Measurements from ENCODE around the gene SUMO2.
A peak's percentile ranks its signal among the peaks of the same experiment; 100 is the strongest.
"Not testable (repeated sequence)": the region's sequence is repeated elsewhere in the genome, so short reads cannot be mapped to it uniquely, and the experiment has no call there.

Gene SUMO2

DNA sequence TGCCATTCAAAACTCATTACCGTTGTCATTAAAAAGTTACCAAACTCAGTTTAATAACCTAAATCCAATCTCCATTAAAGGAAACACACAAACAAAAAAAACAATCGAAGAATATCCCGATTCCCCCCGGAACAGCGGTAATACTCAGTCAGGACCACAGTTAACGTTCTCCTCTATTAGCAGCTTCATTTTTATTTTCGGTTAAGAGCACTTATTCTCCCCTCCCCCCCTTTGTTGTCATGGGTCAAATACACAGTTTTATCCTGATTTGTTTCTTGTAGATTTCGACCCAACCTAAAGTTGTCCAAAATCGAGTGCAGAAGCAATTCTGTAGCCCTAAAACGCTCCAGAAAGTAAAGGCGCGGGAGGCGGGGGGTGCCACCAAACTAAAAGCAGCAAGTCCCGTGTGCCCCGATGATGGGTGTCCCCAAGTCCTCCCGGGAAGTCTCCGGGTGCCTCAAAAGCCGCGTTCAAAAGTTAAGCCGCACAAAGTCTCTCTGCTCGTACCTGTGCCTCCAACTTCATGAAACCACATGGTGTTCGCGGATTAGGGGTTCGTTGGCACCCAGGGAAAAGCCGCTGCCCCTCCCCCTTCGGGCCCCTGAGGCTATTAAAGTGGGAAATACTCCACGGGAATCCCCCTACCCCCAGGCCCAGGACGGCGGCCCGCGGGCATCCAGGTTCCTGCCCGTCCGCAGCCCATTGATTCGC lies 996 bp downstream of the SUMO2 start:
- peak; percentile 26 to 56 for DNase-seq

DNA sequence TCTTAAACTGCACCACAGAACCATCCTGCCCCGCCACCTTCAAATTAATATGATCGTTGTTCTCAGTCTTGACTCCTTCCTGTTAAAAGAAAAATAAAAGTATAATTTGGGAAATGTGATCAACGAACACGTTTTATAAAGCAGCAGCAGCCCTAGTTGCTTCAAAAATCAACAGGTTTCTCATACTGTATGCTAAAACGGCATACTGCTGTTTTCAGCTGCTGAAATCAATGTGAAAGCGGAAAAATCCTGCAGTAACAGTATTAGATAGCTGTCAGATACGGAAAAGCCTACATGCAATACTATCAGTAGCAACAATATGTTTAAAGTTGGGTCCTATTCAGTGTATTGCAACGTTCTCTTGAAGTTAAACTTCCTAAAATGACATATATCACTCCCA lies 1.6 kb downstream of the SUMO2 start:
- no peak for DNase-seq

DNA sequence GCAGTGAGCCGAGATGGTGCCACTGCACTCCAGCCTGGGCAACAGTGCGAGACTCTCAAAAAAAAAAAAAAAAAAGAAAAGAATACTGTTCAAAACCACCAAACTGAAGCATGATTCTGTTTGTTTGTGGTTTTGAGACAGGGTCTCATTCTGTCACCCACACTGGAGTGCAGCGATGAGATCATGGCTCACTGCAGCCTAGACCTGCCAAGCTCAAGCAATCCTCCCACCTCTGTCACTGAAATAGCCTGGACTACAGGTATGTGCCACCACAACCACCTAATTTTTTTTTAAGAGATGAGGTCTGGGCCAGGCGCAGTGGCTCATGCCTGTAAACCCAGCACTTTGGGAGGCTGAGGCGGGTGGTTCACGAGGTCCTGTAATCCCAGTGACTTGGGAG lies 4.3 kb downstream of the SUMO2 start:
- no peak for DNase-seq

DNA sequence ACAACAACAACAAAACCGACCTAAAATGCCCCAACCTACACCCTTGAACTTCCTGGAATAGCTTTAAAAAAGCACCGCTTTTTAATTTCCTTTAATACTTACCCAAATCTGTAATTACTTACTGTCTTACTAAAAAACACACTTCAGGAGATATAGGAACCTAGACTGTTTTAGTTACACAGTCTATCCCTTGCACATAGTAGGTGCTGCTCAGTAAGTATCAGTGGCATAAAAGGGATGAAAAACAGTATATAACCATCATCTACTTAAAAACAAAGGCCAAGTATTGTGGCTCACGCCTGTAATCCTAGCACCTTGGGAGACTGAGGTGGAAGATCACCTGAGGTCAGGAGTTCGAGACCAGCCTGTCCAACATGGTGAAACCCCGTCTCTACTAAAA lies 6.1 kb downstream of the SUMO2 start:
- DNase-seq: no peak

DNA sequence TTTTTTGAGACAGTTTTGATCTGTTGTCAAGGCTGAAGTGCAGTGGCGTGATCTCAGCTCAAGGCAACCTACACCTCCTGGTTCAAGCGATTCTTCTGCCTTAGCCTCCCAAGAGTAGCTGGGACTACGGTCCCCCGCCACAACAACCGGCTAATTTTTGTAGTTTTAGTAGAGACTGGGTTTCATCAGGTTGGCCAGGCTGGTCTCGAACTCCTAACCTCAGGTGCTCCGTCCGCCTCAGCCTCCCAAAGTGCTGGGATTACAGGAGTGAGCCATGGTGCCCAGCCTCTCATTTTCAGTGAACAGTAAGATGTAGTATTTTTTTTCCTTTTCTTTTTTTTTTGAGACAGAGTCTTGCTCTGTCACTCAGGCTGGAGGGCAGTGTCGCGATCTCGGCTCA lies 7.8 kb downstream of the SUMO2 start:
- DNase-seq: no peak

DNA sequence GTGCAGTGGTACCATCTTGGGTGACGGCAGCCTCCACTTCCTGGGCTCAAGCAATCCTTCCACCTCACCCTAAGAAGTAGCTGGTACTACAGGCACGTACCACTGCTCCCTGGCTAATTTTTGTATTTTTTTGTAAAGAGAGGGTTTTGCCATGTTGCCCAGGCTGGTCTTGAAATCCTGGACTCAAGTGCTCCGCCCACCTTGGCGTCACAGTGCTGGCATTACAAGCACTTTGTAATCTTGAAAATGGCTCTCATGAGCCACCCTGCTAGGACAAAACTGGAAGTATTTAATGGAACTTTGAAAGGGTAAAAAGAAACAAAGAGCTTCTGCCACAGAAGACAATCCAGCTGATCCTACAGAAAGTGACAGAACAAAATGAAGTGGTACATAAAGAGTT lies 9.2 kb downstream of the SUMO2 start:
- DNase-seq: no peak

DNA sequence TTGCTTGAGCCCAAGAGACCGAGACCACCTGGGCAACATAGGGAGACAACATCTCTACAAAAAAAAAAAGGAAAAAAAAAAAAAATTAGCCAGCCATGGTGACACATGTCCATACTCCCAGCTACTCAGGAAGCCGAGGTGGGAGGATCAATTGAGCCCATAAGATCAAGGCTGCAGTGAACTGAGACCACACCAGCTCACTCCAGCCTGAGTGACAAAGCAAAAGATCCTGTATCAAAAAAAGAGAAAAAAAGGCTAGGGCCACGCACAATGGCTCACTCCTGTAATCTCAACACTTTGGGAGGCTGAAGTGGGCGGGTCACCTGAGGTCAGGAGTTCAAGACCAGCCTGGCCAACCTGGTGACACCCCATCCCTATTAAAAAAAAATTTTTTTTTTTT lies 13.8 kb downstream of the SUMO2 start:
- DNase-seq: no peak

DNA sequence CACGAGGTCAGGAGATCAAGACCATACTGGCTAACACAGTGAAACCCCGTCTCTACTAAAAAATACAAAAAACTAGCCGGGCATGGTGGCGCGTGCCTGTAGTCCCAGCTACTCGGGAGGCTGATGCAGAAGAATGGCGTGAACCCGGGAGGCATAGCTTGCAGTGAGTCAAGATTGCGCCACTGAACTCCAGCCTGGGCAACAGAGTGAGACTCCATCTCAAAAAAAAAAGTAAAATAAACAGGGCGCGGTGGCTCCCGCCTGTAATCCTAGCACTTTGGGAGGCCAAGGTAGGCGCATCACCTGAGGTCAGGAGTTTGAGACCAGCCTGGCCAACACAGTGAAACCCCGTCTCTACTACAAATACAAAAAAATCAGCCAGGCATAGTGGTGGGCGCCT lies 18.2 kb downstream of the SUMO2 start:
- not testable (repeated sequence) for DNase-seq

DNA sequence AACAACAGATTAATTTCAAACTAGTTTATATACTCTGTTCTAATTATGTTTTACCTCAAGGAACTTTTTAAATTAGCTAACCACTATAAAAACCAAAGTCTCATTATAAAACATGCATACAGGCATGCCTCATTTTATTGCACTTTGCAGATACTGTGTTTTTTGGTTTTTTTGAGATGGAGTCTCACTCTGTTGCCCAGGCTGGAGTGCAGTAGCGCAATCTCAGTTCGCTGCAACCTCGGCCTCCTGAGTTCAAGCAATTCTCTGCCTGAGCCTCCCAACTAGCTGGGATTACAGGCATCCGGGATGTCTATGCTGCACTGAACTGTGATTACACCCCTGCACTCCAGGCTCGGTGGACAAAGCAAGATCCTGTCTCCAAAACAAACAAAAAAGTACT lies 19.7 kb downstream of the SUMO2 start:
- DNase-seq: no peak

DNA sequence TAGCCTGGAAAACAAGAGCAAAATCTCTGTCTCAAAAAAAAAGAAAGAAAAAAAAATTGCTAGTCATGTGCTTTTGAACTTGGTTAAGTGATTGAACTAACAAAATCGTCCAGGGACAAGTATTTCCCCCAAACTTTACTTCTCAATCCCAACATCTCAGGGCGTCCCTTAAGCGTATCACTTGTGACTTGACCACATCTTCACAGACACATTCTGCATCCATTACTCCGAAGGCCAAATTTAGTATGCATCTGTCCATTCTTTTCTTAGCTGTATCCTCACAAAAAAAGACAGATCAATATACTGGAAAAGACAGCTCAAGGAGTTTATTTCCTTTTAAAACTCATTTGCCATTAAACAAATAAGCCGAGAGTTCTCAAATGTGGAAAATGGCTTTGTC lies 22.5 kb downstream of the SUMO2 start:
- no peak for DNase-seq

DNA sequence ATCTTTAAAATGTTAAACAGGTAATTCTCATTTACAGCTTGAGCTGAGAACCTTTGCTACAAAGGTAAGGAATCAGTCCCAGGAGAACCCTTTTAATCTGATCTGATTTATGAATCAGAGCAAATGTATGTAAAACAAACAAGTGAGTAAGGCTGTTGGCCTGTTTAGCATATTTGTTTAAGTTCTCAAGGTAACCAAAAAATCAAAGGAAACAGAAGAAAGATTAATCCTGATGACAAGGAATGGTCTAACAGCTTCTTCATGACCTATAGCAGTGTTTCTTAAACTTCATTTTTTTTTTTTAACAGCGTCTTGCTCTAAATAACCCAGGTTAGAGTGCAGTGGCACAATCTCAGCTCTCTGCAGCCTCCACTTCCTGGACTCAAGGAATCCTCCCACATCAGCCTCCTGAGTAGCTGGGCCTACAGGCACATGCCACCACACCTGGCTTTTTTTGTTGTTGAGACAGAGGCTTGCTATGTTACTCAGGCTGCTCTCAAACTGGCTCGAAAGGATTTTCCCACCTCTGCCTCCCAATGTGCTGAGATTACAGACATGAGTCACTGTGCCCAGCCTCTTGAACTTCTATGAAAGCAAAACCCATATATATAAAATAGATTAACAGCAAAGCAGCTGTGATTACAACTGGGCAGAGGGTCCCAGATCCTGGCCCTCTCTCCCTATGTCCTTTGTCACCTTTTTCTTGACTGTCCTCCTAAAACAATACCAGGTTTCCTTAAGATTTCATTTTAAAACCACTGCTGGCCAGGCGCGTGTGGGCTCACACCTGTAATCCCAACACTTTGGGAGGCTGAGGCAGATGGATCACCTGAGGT lies 23.3 kb downstream of the SUMO2 start:
- DNase-seq: no peak

DNA sequence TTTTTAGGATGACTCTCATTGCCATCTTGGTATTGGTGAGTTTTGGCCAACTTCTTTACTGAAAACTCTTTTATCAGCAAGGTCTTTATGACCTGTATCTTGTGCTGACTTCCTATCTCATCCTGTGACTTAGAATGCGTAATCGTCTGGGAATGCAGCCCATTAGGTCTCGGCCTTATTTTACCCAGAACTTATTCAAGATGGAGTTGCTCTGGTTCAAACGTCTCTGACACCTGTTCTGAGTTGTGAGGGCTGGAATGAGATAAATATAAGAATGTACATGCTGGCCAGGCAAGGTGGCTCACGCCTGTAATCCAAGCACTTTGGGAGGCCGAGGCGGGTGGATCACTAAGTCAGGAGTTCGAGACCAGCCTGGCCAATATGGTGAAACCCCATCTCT lies 24.3 kb downstream of the SUMO2 start:
- DNase-seq: not testable (repeated sequence)

DNA sequence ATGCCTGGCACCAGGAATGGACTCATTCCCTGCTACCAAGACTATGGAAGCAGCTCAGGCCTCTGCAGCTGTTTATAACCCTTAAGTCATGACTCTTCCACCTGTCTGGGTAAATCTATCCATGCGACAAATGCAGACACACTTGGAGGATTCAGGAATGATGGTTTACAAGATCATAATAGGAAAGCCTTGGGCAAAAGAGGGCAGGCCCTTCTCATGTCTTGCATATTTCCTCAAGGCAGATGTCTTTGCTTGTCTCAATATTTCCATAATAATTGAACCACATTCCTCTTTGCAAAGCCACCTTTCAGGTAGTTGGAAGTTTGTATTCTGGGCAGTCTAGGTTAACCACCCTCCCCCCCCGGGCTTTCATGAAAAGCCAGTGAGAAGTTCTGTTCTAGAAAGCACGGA lies 27.6 kb downstream of the SUMO2 start:
- peak in 1 of 2 experiments; percentile 61 for DNase-seq

DNA sequence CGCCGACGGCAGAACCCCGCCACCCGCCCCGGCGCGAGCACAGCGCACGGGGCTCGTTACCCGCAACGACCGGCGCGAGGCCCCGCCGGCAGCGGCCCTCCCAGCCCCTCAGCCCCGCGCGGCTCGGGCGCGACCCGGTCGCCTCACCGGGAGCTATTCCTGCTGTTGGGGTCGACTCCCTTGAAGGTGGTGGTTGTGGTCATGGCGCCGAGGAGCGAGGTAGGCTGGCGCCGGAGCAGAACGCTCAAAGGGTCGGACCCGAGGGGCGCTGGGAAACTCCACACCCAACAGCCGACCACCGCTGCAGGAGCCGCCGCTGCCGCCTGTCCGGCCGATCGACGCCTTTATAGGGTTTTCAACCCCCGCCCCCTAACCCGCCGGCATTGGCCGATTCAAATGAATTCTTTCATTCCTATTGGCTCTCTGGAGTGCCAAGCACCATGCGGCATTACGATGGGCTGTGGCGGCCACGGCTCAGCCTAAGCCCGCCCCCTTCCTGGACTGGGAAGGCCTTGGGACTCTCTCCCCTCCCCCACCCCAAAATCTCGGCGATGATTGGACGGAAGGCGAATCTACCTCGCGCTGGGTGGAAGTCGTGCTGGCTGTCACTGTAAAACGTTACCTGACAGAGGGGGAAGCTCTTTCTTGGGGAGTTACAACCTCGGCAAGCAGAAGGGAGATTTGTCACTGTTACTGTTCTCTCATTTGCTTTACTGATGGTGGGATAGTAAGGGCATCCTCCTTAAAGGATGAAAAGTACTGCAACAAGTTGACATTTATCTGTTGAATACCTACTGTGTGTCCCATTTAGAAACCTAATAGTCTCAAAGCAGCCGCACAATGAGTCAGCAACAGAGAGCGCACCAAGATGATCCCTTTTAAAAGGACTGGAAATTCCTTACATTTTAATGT lies 28.3 kb downstream of the SUMO2 start, which contains the start of gene JPT1:
JPT1 (minus strand) TSS at position 318 of the 912 bp plus-strand sequence; CDS start at position 203, 115 bp downstream.
- DNase-seq: peak; percentile 100

DNA sequence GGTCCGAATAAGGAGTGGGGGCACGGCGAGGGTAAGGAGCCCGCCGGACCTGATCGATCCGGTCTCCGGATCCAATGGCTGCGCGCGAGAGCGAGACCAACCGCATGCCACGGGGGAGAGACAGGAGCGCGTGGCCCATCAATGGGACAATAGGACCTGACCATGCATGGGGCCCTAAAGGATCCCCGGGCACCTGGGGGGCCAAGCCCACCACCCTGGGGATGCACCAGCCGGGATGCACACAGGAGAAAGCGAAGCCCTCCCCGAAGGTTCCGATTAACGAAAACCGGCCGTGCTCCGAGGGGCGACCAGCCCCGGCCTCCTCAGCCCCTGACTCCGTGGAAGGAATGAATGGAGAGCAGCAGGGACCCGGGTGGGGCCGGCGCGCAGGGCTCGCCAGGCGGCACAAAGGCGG lies 29.0 kb downstream of the SUMO2 start:
- peak; percentile 50 to 59 for DNase-seq

DNA sequence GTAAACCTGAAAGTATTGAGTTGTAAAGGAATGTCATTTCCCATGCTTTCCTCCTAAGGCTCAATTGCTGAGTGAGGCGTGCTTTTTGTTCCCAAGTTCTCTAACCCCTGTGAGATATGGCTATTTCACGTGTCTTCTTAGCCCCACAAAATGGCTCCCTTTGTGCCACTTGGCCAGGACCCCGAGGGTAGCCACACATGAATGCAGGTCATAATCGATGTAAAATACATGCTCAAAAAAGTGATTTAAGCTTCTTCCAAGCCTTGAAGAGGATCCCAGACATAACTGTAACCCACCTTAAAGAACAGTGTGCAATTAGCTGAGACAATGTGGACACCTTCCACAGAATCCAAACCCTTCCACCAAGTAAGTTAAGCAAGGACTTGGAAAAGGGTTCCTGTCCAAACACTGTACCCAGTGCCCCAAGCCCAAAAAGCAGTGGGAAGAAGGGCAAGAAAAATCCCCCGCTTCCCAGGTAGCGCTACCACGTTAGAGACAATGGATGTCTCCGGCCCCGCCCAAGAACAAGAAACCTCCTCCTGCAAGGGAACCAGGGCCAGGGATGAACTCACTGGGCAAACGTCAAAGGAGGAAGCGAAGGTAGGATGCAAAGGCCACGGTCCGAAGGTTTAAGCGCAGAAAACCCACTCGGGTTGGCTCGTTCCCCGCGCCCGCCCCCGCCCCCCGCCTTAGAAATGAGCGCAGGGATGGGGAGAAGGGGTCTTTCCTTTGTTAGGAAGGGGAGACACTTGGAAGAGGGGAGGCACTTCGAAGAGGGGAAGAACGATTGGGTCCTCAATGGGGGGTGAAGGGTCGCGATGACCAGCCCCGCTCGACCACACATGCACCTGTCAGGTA lies 29.6 kb downstream of the SUMO2 start:
- DNase-seq: peak; percentile 59 to 61

DNA sequence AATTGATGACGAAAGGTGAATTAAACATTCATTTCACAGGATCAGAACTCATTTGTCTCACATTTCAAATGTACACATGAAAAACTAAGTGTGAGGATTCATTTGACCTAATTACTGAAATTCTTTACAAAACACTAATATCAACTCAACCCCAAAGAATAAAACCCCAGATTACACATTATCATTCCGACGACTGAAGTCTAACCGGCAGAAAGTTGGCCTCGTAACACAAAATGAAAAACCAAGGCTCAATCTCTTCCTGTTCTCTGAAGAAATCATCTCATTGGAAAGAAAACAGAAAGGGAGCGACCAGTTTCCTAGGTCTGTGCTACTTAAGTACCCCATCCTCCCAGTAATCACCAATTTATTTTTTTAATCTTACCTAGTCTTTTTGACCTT lies 30.2 kb downstream of the SUMO2 start:
- no peak for DNase-seq

DNA sequence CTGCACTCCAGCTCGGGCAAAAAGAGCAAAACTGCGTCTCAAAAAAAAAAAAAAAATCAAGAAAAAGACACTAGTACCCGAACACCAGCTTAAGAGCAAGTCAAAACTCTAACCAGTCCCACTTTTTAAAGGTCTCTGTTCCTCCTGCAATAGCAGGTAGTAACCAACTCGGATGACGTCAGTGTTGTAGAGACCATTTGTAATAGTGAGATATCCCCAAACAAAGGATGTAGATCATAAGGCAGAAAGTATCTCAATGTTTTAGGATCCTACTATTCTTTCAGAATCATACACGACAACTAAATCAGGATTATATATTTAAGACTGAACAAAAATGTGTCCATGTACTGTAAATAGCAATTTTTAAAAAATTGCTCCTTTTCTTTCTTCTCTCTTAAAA lies 30.8 kb downstream of the SUMO2 start:
- DNase-seq: peak in 1 of 2 experiments; percentile 52

DNA sequence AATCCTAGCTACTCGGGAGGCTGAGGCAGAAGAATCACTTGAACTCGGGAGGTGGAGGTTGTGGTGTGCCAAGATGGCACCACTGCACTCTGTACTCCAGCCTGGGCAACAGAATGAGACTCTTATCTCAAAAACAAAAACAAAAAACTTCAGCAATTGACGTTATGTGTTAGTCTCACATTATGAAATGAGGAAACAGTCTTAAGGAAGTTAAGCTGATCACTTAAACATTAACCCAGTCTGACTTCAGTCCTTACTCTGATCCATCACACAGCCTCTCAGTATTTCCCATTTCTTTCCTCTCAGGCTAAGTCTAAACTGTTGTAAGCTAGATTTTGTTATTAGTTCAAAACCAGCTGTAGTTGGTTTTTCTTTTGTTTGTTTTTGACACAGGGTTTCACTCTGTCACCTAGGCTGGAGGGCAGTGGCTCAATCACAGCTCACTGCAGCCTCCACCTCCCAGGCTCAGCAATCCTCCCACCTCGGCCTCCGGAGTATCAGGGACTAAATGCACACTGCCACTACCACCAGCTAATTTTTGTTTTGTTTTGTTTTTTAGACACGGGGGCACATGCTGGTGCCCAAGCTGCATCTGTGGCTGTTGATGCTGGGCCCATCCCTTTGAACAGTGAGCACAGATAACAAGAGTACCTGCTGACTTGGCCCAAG lies 34.7 kb downstream of the SUMO2 start:
- no peak for DNase-seq

DNA sequence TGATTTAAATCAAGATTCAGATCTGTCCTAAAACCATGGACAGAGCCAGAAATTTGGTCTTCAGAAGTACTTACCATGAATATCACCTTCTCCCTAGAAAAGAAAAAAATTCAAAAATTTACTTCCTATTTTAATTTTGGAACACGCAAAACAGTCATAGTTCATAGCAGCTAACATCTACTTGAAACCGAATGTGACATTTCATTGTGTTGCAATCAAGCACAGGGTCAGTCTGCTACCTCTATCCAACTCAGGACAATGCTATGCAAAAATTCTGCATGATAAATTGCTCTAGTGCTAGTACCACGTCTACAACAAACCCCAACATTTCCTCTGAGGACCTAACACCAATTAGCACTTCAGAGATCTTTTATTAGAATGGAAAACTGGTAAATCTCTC lies 36.2 kb downstream of the SUMO2 start:
- DNase-seq: no peak

DNA sequence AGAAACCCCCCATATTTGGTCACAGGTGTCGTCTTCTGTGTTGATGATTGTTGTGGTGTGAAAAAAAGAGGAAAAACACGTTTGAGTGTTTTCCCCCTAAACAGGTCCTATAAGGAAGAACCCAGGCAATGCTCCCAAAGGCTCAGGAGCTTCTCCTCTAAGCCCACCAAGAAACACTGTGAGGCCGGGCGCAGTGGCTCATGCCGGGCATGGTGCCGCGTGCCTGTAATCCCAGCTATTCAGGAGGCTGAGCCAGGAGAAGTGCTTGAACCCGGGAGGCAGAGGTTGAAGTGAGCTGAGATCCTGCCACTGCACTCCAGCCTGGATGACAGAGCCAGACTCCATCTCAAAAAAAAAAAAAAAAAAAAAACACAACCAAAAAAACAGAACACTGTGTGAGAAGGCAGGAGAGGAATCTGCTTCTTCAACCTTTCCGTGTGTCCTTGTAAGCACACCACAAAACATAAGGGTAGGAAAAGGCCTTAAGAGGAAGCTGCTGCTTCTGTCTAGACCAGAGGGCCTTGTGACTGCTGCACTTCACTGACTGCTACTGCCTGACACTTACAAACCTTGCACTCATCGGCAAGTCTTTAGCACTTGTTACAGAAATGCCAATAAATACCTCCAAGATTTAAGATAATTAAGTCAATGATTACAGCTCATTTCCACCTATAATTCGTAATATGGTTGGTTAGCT lies 37.8 kb downstream of the SUMO2 start:
- DNase-seq: no peak
